Neural cell (in vitro differentiated cells): ENCODE data around the gene BHLHA9. TPM values are rescaled to one million over a fixed set of nuclear protein-coding genes. Genes with fewer than 3 reads are reported as not detected.

Experiments
- H2AFZ ChIP-seq: fragments of 200-600, 300-800 bp; sonication (generic), shearing (Covaris generic); 2 replicates; pipeline ENCODE4 v1.6.0; 2014; ENCODE audit warnings: low read depth, mild to moderate bottlenecking, antibody characterized with exemption, low read length, moderate library complexity
- H3F3A ChIP-seq: fragments of 200-600 bp; shearing (Covaris generic); 2 replicates; pipeline ENCODE4 v1.6.1; 2016; ENCODE audit warnings: mild to moderate bottlenecking, moderate library complexity, mixed read lengths, antibody characterized with exemption, low read length; ENCODE audit not compliant: insufficient read depth, poor library complexity, severe bottlenecking
- H3K27ac ChIP-seq: fragments of 200-600, 300-800 bp; sonication (generic), shearing (Covaris generic); 2 replicates; pipeline ENCODE4 v1.5.1; 2014; ENCODE audit warnings: mild to moderate bottlenecking, low read length, moderate library complexity
- H3K27me3 ChIP-seq: fragments of 300-800, 200-600 bp; sonication (generic), shearing (Covaris generic); 2 replicates; pipeline ENCODE4 v1.6.0; 2014; ENCODE audit warnings: mild to moderate bottlenecking, low read depth, low read length, moderate library complexity; ENCODE audit not compliant: insufficient read depth
- H3K36me3 ChIP-seq: fragments of 300-800, 200-600 bp; sonication (generic), shearing (Covaris generic); 2 replicates; pipeline ENCODE4 v1.5.1; 2014; ENCODE audit warnings: mild to moderate bottlenecking, antibody characterized with exemption, low read length, moderate library complexity; ENCODE audit not compliant: insufficient read depth
- H3K4me2 ChIP-seq: fragments of 300-800, 200-600 bp; sonication (generic), shearing (Covaris generic); 2 replicates; pipeline ENCODE4 v1.6.0; 2014; ENCODE audit warnings: mild to moderate bottlenecking, low read length
- H3K4me3 ChIP-seq: fragments of 300-800, 200-600 bp; sonication (generic), shearing (Covaris generic); 2 replicates; pipeline ENCODE4 v1.5.1; 2014; ENCODE audit warnings: mild to moderate bottlenecking, low read length, moderate library complexity
- H3K79me2 ChIP-seq: fragments of 200-600 bp; shearing (Covaris generic); replicated peaks from 2 replicates; pipeline ENCODE4 v1.6.0; 2014; ENCODE audit warnings: mild to moderate bottlenecking, low read length, moderate library complexity; ENCODE audit not compliant: insufficient read depth
- H3K9ac ChIP-seq: fragments of 300-800, 200-600 bp; sonication (generic), shearing (Covaris generic); 2 replicates; pipeline ENCODE4 v1.6.1; 2016; ENCODE audit warnings: mild to moderate bottlenecking, low read length, mixed read lengths
- H3K9me2 ChIP-seq: fragments of 200-600 bp; shearing (Covaris generic); 2 replicates; pipeline ENCODE4 v1.6.1; 2016; ENCODE audit warnings: mild to moderate bottlenecking, low read length, mixed read lengths; ENCODE audit not compliant: insufficient read depth
- H3K9me3 ChIP-seq: fragments of 200-600, 300-800 bp; sonication (generic), shearing (Covaris generic); 2 replicates; pipeline ENCODE4 v1.6.1; 2016; ENCODE audit warnings: mild to moderate bottlenecking, mixed run types, low read length, moderate library complexity, mixed read lengths
- H4K20me1 ChIP-seq: fragments of 200-600 bp; shearing (Covaris generic); 2 replicates; pipeline ENCODE4 v1.6.1; 2016; ENCODE audit warnings: mild to moderate bottlenecking, mixed run types; ENCODE audit not compliant: insufficient read depth
- CTCF ChIP-seq: fragments of 450-650 bp; IDR thresholded peaks from 2 replicates; pipeline ENCODE4 v1.5.1; 2014; ENCODE audit warnings: antibody characterized with exemption, mild to moderate bottlenecking, moderate library complexity; ENCODE audit not compliant: poor library complexity, severe bottlenecking
- EP300 ChIP-seq: fragments of 450-650 bp; conservative IDR thresholded peaks from 2 replicates; pipeline ENCODE4 v1.6.1; 2014; ENCODE audit warnings: antibody characterized with exemption, mild to moderate bottlenecking, moderate library complexity; ENCODE audit not compliant: poor library complexity, severe bottlenecking
- EZH2 ChIP-seq: fragments of 200-600, 300-800 bp; shearing (Covaris generic), sonication (generic); IDR thresholded peaks from 2 replicates; pipeline ENCODE4 v1.6.1; 2014; ENCODE audit warnings: antibody characterized with exemption, low read length, borderline replicate concordance, mild to moderate bottlenecking; ENCODE audit not compliant: insufficient read depth, poor library complexity, severe bottlenecking
- MXI1 ChIP-seq: fragments of 450-650 bp; conservative IDR thresholded peaks from 2 replicates; pipeline ENCODE4 v1.6.1; 2014; ENCODE audit warnings: antibody characterized with exemption, mild to moderate bottlenecking; ENCODE audit not compliant: poor library complexity, severe bottlenecking
- POLR2AphosphoS5 ChIP-seq: IDR thresholded peaks from 2 replicates; pipeline ENCODE4 v1.6.1; 2012
- RAD21 ChIP-seq: fragments of 450-650 bp; conservative IDR thresholded peaks from 2 replicates; pipeline ENCODE4 v1.6.1; 2014; ENCODE audit warnings: antibody characterized with exemption, mild to moderate bottlenecking, moderate library complexity
- REST ChIP-seq: IDR thresholded peaks from 2 replicates; pipeline ENCODE4 v1.6.1; 2012; ENCODE audit warnings: borderline replicate concordance
- SMC3 ChIP-seq: fragments of 450-650 bp; conservative IDR thresholded peaks from 2 replicates; pipeline ENCODE4 v1.6.1; 2014; ENCODE audit warnings: antibody characterized with exemption, mild to moderate bottlenecking, moderate library complexity; ENCODE audit not compliant: poor library complexity
- TAF1 ChIP-seq: IDR thresholded peaks from 2 replicates; pipeline ENCODE4 v1.6.1; 2012; ENCODE audit warnings: low read depth
- polyA plus RNA-seq: library from polyadenylated mRNA; depleted of rRNA; stranded (reverse); fragments of >200 nt; gene quantifications from 2 replicates; pipeline ENCODE4 v1.2.3, GENCODE V29; 2014

The BHLHA9 gene
- polyA plus RNA-seq, 1 donor from 2014 or later = not detected

DNA sequence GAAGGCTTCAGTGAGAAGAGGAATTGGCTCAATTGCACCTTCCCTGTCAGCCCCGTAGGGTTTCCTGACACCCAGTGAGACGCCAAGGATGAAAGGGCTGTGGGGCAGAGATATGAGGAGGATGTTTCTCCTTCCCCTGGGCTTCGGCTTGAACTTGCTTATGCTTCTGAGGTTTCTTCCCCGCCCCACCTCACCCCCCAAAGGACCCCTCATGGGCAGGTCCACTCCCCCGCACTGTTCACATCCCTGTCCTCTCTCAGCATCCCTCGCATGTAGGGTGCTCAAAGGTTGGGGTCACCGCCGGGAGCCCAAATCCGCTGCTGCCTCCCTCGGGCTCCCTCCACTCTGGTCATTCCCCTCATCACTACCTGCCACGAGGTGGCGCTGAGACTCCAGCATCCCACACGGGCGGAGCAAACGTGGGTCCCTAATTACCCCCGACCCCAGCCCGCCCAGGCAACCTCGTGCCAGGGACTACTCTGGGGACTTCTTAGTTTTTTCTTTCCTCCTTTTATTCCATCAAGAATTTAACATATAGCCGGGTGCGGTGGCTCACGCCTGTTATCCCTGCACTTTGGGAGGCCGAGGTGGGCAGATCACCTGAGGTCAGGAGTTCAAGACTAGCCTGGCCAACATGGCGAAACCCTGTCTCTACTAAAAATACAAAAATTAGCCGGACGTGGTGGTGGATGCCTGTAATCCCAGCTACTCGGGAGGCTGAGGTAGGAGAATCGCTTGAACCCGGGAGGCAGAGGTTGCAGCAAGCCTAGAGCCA, 5.9 kb downstream of the BHLHA9 start:
- TF ChIP-seq EP300 = no peak
- TF ChIP-seq RAD21 = peak; percentile 71
- no peak for TF ChIP-seq POLR2AphosphoS5
- no peak for TF ChIP-seq REST
- TF ChIP-seq CTCF = peak; percentile 70
- no peak for TF ChIP-seq TAF1
- no peak for TF ChIP-seq MXI1
- no peak for TF ChIP-seq EZH2
- TF ChIP-seq SMC3 = peak; percentile 70
- Histone ChIP-seq H3K27me3 (peaks cover 8% of the 10 kb centered on the region), H3K9ac (no peak overlapping the region), H3K4me3 (no peak overlapping the region), H3K4me2 (no peak overlapping the region), H3F3A (no peaks in the 10 kb centered on the region), H2AFZ (no peak overlapping the region), H3K36me3 (no peaks in the 10 kb centered on the region), H3K9me3 (no peaks in the 10 kb centered on the region), H3K9me2 (no peaks in the 10 kb centered on the region), H3K27ac (no peak overlapping the region), H3K79me2 (no peaks in the 10 kb centered on the region), H4K20me1 (no peaks in the 10 kb centered on the region)

DNA sequence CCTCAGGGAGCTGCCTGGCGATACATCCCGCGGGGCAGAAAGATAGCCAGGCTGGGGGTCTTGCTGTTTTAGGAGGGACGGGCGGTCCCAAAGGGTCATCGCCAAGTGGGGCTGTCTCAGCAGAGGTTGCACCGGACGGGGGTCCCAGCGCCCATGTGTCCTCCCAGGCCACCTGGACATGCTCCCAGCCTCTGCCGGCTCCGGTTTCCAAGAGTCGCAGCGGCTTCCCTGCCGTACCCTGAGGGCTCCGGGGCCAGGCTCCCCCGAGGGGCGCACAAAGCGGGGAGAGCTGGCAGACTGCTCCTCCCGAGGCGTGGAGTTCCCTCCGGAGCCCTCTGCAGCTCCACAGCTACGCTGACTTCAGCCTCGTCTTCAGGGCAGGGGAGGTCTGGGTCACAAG, 10.4 kb downstream of the BHLHA9 start:
- Histone ChIP-seq H3K9me3 (no peaks in the 10 kb centered on the region), H3K4me2 (no peak overlapping the region), H3K27ac (no peak overlapping the region), H3K9me2 (no peaks in the 10 kb centered on the region), H3F3A (no peaks in the 10 kb centered on the region), H3K79me2 (no peaks in the 10 kb centered on the region), H2AFZ (no peak overlapping the region), H3K9ac (no peak overlapping the region), H3K4me3 (no peak overlapping the region), H4K20me1 (no peaks in the 10 kb centered on the region), H3K27me3 (no peaks in the 10 kb centered on the region), H3K36me3 (no peaks in the 10 kb centered on the region)
- TF ChIP-seq SMC3 (no peak), TAF1 (no peak), RAD21 (no peak), REST (no peak), POLR2AphosphoS5 (no peak), EP300 (no peak)
